ENCODE results near the gene TRIM50. TPM values are rescaled to one million over a fixed set of nuclear protein-coding genes. Genes with fewer than 3 reads are reported as not detected.

The TRIM50 gene
- total RNA-seq, 3 donors from 2014 or later = 1.4 TPM; not detected in 2

DNA sequence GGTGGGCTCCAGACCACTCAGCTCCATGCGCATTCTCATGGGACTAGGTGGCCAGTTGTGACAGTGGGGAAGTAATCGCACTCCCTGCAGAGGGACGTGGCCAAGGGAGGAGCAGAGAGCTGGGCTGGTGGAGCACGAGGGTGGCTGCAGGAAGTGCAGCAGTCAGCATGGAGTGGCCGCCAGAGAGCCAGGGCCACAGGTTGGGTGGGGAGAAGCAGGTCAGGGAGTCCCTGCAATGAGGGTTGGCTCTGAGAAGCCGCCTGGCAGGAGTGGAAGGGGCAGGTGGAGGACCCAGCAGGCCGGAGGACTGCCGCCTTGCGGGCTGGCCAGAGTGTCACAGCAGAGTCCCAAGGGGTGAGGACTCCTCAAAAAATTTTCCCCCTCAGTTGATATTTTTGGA is 26.3 kb upstream of the TRIM50 start:
- Histone ChIP-seq H3K4me1 (no peaks in the 10 kb centered on the region), H3K9me3 (peaks cover 0 to 4% of the 10 kb centered on the region in 2 donors), H3K27me3 (no peaks in the 10 kb centered on the region), H3K36me3 (no peaks in the 10 kb centered on the region), H3K27ac (no peak overlapping the region), H3K4me3 (no peak overlapping the region)
- intact Hi-C loops (cut with DNase I; ENCODE audit: low total_unique reads) = no loop called here
- DNase-seq (ENCODE audit: low spot score in 2 of 2) = no peak
- TF ChIP-seq, protein P1, sequence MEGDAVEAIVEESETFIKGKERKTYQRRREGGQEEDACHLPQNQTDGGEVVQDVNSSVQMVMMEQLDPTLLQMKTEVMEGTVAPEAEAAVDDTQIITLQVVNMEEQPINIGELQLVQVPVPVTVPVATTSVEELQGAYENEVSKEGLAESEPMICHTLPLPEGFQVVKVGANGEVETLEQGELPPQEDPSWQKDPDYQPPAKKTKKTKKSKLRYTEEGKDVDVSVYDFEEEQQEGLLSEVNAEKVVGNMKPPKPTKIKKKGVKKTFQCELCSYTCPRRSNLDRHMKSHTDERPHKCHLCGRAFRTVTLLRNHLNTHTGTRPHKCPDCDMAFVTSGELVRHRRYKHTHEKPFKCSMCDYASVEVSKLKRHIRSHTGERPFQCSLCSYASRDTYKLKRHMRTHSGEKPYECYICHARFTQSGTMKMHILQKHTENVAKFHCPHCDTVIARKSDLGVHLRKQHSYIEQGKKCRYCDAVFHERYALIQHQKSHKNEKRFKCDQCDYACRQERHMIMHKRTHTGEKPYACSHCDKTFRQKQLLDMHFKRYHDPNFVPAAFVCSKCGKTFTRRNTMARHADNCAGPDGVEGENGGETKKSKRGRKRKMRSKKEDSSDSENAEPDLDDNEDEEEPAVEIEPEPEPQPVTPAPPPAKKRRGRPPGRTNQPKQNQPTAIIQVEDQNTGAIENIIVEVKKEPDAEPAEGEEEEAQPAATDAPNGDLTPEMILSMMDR (IDR thresholded peaks at IDR 0.05) = no peak
- TF ChIP-seq POLR2AphosphoS5 (IDR thresholded peaks at IDR 0.05) = no peak
- TF ChIP-seq POLR2A (IDR thresholded peaks at IDR 0.05) = no peak

DNA sequence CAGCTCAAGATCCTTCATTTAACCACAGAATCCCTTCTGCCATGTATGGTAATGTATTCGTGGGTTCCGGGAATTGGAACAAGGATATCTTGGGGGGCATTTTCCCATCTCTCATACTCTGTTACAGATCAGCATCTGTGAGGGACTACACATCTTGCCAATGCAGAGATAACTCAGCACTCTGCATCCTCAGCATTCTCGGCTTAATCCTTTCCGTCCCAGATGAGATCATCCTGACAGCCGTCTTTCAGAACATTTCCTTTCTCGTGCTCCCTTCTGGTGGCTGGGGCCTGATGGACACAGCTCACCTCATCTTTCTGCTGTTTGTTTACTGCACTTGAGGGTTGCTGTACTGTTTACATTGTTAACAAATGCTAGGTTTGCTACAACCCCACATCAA is 25.4 kb upstream of the TRIM50 start:
- no peaks in the 10 kb centered on the region for H3K4me1 ChIP-seq
- intact Hi-C loops (cut with DNase I; ENCODE audit: low total_unique reads) = no loop called here
- no peaks in the 10 kb centered on the region for H3K36me3 ChIP-seq
- H3K27ac ChIP-seq = no peak overlapping the region
- H3K9me3 ChIP-seq = peaks cover 0 to 4% of the 10 kb centered on the region in 2 donors
- TF ChIP-seq POLR2A (IDR thresholded peaks at IDR 0.05) = no peak
- TF ChIP-seq, protein P1 (IDR thresholded peaks at IDR 0.05) = no peak
- H3K27me3 ChIP-seq = no peaks in the 10 kb centered on the region
- no peak for DNase-seq (ENCODE audit: low spot score in 2 of 2)
- H3K4me3 ChIP-seq = no peak overlapping the region

DNA sequence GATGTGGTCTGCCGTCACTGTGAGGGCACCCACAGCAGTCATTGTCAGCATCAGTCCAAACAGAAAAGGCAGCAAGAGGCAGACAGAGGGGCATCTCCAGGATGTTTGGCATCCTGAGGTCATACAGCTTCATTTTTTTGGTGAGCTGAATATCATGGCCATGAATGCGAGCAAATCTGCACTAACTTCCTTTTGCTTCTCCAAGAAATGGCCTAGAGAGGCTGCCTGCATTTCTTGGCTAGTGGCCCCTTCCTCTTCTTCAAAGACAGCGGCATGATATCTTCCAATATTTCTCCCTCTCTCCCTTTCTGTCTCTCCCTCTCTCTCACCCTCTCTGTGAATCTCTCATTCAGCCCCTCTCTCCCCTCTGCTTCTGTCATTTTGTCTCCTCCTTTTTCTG is 24.9 kb upstream of the TRIM50 start:
- intact Hi-C loops (cut with DNase I; ENCODE audit: low total_unique reads) = no loop called here
- no peak for TF ChIP-seq POLR2A (IDR thresholded peaks at IDR 0.05)
- no peak for TF ChIP-seq POLR2AphosphoS5 (IDR thresholded peaks at IDR 0.05)
- TF ChIP-seq, protein P1 (IDR thresholded peaks at IDR 0.05) = no peak
- no peak overlapping the region for H3K4me3 ChIP-seq

DNA sequence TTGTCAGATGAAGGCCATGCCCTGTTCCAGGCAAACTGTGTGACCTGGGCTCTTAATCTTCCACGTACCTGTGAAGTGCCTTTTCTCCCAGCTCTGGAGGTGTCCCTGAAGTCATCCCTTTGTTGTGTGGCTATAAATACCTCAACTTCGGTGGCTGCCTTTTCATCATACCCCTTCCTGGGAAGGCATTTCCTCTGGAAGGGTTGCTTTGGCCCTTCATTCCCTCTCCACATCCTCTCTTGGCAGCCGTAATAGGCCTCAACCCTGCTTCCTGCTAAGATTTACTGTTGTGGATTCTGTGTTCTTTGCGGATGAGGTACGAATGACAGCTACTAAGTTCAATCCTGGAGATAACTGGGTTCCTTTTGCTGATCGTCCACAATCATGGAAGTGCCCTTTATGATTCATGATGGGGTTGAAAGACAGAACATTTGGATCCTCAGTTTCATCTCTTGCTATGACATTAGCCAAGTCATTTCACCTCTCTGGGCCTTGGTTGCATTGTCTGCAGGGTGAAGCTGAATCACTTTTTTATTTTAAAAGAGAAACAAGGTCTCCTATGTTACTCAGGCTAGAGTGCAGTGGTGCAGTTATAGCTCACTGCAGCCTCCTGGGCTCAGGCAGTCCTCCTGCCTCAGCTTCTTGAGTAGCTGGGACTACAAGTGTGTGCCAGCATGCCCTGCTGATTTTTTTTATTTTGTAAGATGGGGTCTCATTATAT is 23.7 kb upstream of the TRIM50 start:
- Histone ChIP-seq H3K36me3 (no peaks in the 10 kb centered on the region), H3K9me3 (peaks cover 0 to 4% of the 10 kb centered on the region in 2 donors), H3K4me1 (no peaks in the 10 kb centered on the region), H3K27me3 (no peaks in the 10 kb centered on the region), H3K27ac (no peak overlapping the region), H3K4me3 (no peak overlapping the region)
- no peak for DNase-seq (ENCODE audit: low spot score in 2 of 2)
- TF ChIP-seq POLR2A (IDR thresholded peaks at IDR 0.05) (no peak), POLR2AphosphoS5 (IDR thresholded peaks at IDR 0.05) (no peak)
- TF ChIP-seq, protein P1 (IDR thresholded peaks at IDR 0.05) = no peak
- intact Hi-C loops (cut with DNase I; ENCODE audit: low total_unique reads) = no loop called here

More for the DNA sequence above, 24.9 kb upstream of the TRIM50 start:
- no peaks in the 10 kb centered on the region for H3K27me3 ChIP-seq
- no peak for DNase-seq (ENCODE audit: low spot score in 2 of 2)
- H3K9me3 ChIP-seq = peaks cover 0 to 4% of the 10 kb centered on the region in 2 donors
- H3K27ac ChIP-seq = no peak overlapping the region
- no peaks in the 10 kb centered on the region for H3K4me1 ChIP-seq
- H3K36me3 ChIP-seq = no peaks in the 10 kb centered on the region

DNA sequence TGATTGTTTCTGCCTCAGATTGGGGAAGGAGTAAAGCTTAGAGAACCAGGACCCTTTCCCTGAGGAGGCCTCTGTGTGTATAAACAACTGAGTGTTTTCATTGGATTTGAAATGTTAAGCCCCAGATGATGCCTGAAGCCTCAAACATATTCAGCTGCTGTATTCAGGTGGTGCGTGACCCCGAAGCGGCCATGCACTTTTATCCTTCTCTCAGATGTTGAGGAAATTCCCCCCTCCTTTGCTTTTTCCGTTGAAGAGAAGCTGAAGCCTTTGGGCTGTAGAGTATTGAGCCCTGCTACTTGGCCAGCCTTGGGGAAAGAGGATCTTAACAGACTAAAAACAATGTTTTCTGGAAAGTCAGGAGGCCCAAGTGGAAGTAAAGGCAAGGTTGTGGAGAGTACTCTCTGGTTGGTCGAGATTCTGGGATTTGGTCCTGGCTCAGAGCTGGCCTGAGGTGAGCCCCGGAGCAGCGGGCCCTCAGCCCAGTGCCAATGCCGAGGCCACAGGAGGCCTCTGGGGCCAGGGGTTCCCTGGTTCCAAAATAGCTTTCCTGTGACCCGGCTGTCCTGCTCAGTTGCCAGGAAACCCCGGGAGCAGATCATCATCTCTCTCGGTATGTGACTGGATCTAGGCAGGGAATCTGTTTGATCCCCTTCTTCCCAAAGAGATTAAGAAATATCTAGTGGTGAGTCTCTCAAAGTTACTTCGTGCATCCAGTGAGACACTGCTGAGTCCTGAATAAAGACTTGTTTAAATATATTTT is 22.6 kb upstream of the TRIM50 start:
- intact Hi-C loops (cut with DNase I; ENCODE audit: low total_unique reads) = no loop called here
- no peak for DNase-seq (ENCODE audit: low spot score in 2 of 2)
- no peak overlapping the region for H3K4me3 ChIP-seq
- no peaks in the 10 kb centered on the region for H3K4me1 ChIP-seq
- no peaks in the 10 kb centered on the region for H3K36me3 ChIP-seq
- TF ChIP-seq, protein P1 (IDR thresholded peaks at IDR 0.05) = no peak
- TF ChIP-seq POLR2AphosphoS5 (IDR thresholded peaks at IDR 0.05) = no peak
- TF ChIP-seq POLR2A (IDR thresholded peaks at IDR 0.05) = no peak
- peaks cover 0 to 4% of the 10 kb centered on the region in 2 donors for H3K9me3 ChIP-seq
- H3K27ac ChIP-seq = no peak overlapping the region
- H3K27me3 ChIP-seq = no peaks in the 10 kb centered on the region
